DMS53 (cell line): ENCODE results near the gene CNN2.

Source experiments
- DNase-seq: peaks from one replicate; lab custom pipeline; 2025; lab: John Stamatoyannopoulos, UW

CNN2 gene

GRCh38 chr19:1025960-1026782 lies at the start of gene CNN2:
Gene CNN2 (plus strand): TSS chr19:1026608. CDS start chr19:1026662, 54 bp downstream.
- peak; percentile 84 for DNase-seq

- no peak for DNase-seq
These were observed 49.3 kb upstream of the CNN2 start for GRCh38 chr19:977058-977464.

- DNase-seq = no peak
These were observed 47.1 kb upstream of the CNN2 start for GRCh38 chr19:979318-979741.

- DNase-seq = peak; percentile 42
These were observed 46.0 kb upstream of the CNN2 start for GRCh38 chr19:980133-980998.

GRCh38 chr19:982567-983170 lies 43.7 kb upstream of the CNN2 start:
- DNase-seq = peak; percentile 71

- peak; percentile 92 for DNase-seq
These were observed 42.0 kb upstream of the CNN2 start, which contains the start of gene WDR18 for GRCh38 chr19:984165-984967. Gene WDR18 (plus strand): TSS chr19:984345. CDS start chr19:984354, 9 bp downstream.

GRCh38 chr19:986083-986482 lies 40.3 kb upstream of the CNN2 start:
- no peak for DNase-seq

GRCh38 chr19:988081-988480 lies 38.3 kb upstream of the CNN2 start:
- no peak for DNase-seq

- DNase-seq = no peak
These were observed 37.9 kb upstream of the CNN2 start for GRCh38 chr19:988510-988909.

- peak; percentile 30 for DNase-seq
These were observed 36.9 kb upstream of the CNN2 start for GRCh38 chr19:989381-990081.

GRCh38 chr19:990119-990571 lies 36.3 kb upstream of the CNN2 start:
- no peak for DNase-seq

GRCh38 chr19:990746-991145 lies 35.7 kb upstream of the CNN2 start:
- no peak for DNase-seq

- DNase-seq = peak; percentile 67
These were observed 35.1 kb upstream of the CNN2 start for GRCh38 chr19:991174-991931.

GRCh38 chr19:991932-992669 lies 34.3 kb upstream of the CNN2 start:
- no peak for DNase-seq

GRCh38 chr19:992670-993055 lies 33.7 kb upstream of the CNN2 start:
- DNase-seq = no peak

- no peak for DNase-seq
These were observed 33.0 kb upstream of the CNN2 start for GRCh38 chr19:993361-993830.

GRCh38 chr19:993831-994393 lies 32.5 kb upstream of the CNN2 start:
- no peak for DNase-seq

- DNase-seq = no peak
These were observed 31.9 kb upstream of the CNN2 start for GRCh38 chr19:994516-994915.
